HG03558 (cell line): ENCODE measurements around the gene HACD2.
"Not testable (repeated sequence)": the region's sequence is repeated elsewhere in the genome, so short reads cannot be mapped to it uniquely, and the experiment has no call there.

Experiments
- ATAC-seq: cut with Tn5 transposase; IDR thresholded peaks from one replicate; pipeline ENCODE4 v1.9.1; 2021; ENCODE audit warnings: moderate number of reproducible peaks; ENCODE audit not compliant: unreplicated experiment; ENCODE audit errors: extremely low read depth

The HACD2 gene

GRCh38 chr3:123488645-123489347 is 96.1 kb downstream of the HACD2 start:
- ATAC-seq: no peak

GRCh38 chr3:123487063-123487462 is 97.8 kb downstream of the HACD2 start:
- not testable (repeated sequence) for ATAC-seq

GRCh38 chr3:123486460-123486859 is 98.4 kb downstream of the HACD2 start:
- ATAC-seq: no peak

- ATAC-seq: no peak
Observed at GRCh38 chr3:123485551-123485950, 99.3 kb downstream of the HACD2 start.

GRCh38 chr3:123483146-123483545 is 101.7 kb downstream of the HACD2 start:
- no peak for ATAC-seq

GRCh38 chr3:123481722-123482457 is 103.0 kb downstream of the HACD2 start:
- no peak for ATAC-seq

GRCh38 chr3:123481071-123481470 is 103.8 kb downstream of the HACD2 start:
- ATAC-seq: no peak

GRCh38 chr3:123480428-123480827 is 104.4 kb downstream of the HACD2 start:
- no peak for ATAC-seq

GRCh38 chr3:123479891-123480290 is 105.0 kb downstream of the HACD2 start:
- no peak for ATAC-seq

- no peak for ATAC-seq
Observed at GRCh38 chr3:123478314-123478713, 106.5 kb downstream of the HACD2 start.

- ATAC-seq: no peak
Observed at GRCh38 chr3:123476967-123477750, 107.7 kb downstream of the HACD2 start.

GRCh38 chr3:123475786-123476185 is 109.1 kb downstream of the HACD2 start:
- ATAC-seq: no peak

- ATAC-seq: no peak
Observed at GRCh38 chr3:123471106-123471505, 113.7 kb downstream of the HACD2 start.

- no peak for ATAC-seq
Observed at GRCh38 chr3:123469323-123469995, 115.4 kb downstream of the HACD2 start.

- ATAC-seq: no peak
Observed at GRCh38 chr3:123467046-123467445, 117.8 kb downstream of the HACD2 start.

GRCh38 chr3:123464211-123464610 is 120.6 kb downstream of the HACD2 start:
- ATAC-seq: no peak

GRCh38 chr3:123459862-123460261 is 125.0 kb downstream of the HACD2 start:
- no peak for ATAC-seq

- ATAC-seq: no peak
Observed at GRCh38 chr3:123458255-123458654, 126.6 kb downstream of the HACD2 start.

- no peak for ATAC-seq
Observed at GRCh38 chr3:123457841-123458240, 127.0 kb downstream of the HACD2 start.

GRCh38 chr3:123453675-123454074 is 131.2 kb downstream of the HACD2 start:
- ATAC-seq: no peak
